H9 (cell line): ENCODE data around the gene SEMA4D. TPM values are rescaled to one million over a fixed set of nuclear protein-coding genes. Genes with fewer than 3 reads are reported as not detected.
"Not testable (repeated sequence)": the region's sequence is repeated elsewhere in the genome, so short reads cannot be mapped to it uniquely, and the experiment has no call there.

ENCODE experiments used
- DNase-seq: peaks from one replicate; pipeline ENCODE4 v3.0.0-alpha.2; 2017
- H2AFZ ChIP-seq: one replicate; pipeline ENCODE4 v1.6.1; 2013; ENCODE audit warnings: mild to moderate bottlenecking, low read length, control low read depth, moderate library complexity
- H2AK5ac ChIP-seq: 2 replicates; pipeline ENCODE4 v1.6.1; 2013; ENCODE audit warnings: low read length, control low read depth, mixed read lengths; ENCODE audit not compliant: insufficient read length
- H2BK120ac ChIP-seq: one replicate; pipeline ENCODE4 v1.6.1; 2013; ENCODE audit warnings: low read depth, mild to moderate bottlenecking, low read length, control low read depth, inconsistent platforms; ENCODE audit not compliant: poor library complexity, severe bottlenecking
- H2BK12ac ChIP-seq: 2 replicates; pipeline ENCODE4 v1.6.1; 2013; ENCODE audit warnings: low read length, control low read depth, mixed read lengths, low read depth; ENCODE audit not compliant: insufficient read length
- H2BK15ac ChIP-seq: 2 replicates; pipeline ENCODE4 v1.6.1; 2013; ENCODE audit warnings: low read depth, low read length, control low read depth
- H2BK20ac ChIP-seq: one replicate; pipeline ENCODE4 v1.6.1; 2013; ENCODE audit warnings: low read depth, mild to moderate bottlenecking, low read length, control low read depth, inconsistent platforms; ENCODE audit not compliant: poor library complexity, severe bottlenecking
- H2BK5ac ChIP-seq: 2 replicates; pipeline ENCODE4 v1.6.1; 2013; ENCODE audit warnings: low read length, control low read depth, mixed read lengths; ENCODE audit not compliant: insufficient read length
- H3K14ac ChIP-seq: 2 replicates; pipeline ENCODE4 v1.6.1; 2013; ENCODE audit warnings: low read length, control low read depth; ENCODE audit not compliant: insufficient read depth
- H3K18ac ChIP-seq: 2 replicates; pipeline ENCODE4 v1.6.1; 2013; ENCODE audit warnings: low read depth, mild to moderate bottlenecking, mixed read lengths, low read length, control low read depth; ENCODE audit not compliant: insufficient read length
- H3K23ac ChIP-seq: 2 replicates; pipeline ENCODE4 v1.6.1; 2013; ENCODE audit warnings: low read length, control low read depth, mixed read lengths, low read depth; ENCODE audit not compliant: insufficient read length
- H3K23me2 ChIP-seq: 2 replicates; pipeline ENCODE4 v1.6.1; 2013; ENCODE audit warnings: low read depth, mild to moderate bottlenecking, mixed read lengths, low read length, control low read depth; ENCODE audit not compliant: insufficient read length, poor library complexity, severe bottlenecking
- H3K27ac ChIP-seq: 2 replicates; pipeline ENCODE4 v1.5.1; 2013; ENCODE audit warnings: low read length, control low read depth, mixed read lengths, low read depth; ENCODE audit not compliant: insufficient read length
- H3K27me3 ChIP-seq: 2 replicates; pipeline ENCODE4 v1.6.1; 2013; ENCODE audit warnings: low read length, control low read depth, inconsistent platforms; ENCODE audit not compliant: insufficient read depth
- H3K4ac ChIP-seq: 2 replicates; pipeline ENCODE4 v1.6.1; 2013; ENCODE audit warnings: low read depth, mild to moderate bottlenecking, control low read depth, inconsistent platforms, low read length, moderate library complexity
- H3K4me1 ChIP-seq: 2 replicates; pipeline ENCODE4 v1.6.1; 2013; ENCODE audit warnings: low read length, control low read depth, inconsistent platforms; ENCODE audit not compliant: insufficient read depth
- H3K4me2 ChIP-seq: 2 replicates; pipeline ENCODE4 v1.6.1; 2013; ENCODE audit warnings: low read length, control low read depth, mixed read lengths; ENCODE audit not compliant: insufficient read length, insufficient read depth
- H3K56ac ChIP-seq: 2 replicates; pipeline ENCODE4 v1.6.1; 2013; ENCODE audit warnings: low read depth, mild to moderate bottlenecking, mixed read lengths, low read length, control low read depth; ENCODE audit not compliant: insufficient read length
- H3K79me1 ChIP-seq: 2 replicates; pipeline ENCODE4 v1.6.1; 2013; ENCODE audit warnings: low read depth, mild to moderate bottlenecking, moderate library complexity, low read length, control low read depth, inconsistent platforms; ENCODE audit not compliant: insufficient read depth, poor library complexity, severe bottlenecking
- H3K79me2 ChIP-seq: 2 replicates; pipeline ENCODE4 v1.6.1; 2013; ENCODE audit warnings: low read length, control low read depth, inconsistent platforms; ENCODE audit not compliant: insufficient read depth
- H3K9ac ChIP-seq: 2 replicates; pipeline ENCODE4 v1.6.1; 2013; ENCODE audit warnings: low read length, control low read depth, mixed read lengths; ENCODE audit not compliant: insufficient read length; ENCODE audit errors: extremely low read depth
- H3K9me3 ChIP-seq: one replicate; pipeline ENCODE4 v1.6.1; 2013; ENCODE audit warnings: low read depth, low read length, inconsistent platforms; ENCODE audit not compliant: control insufficient read depth
- H3T11ph ChIP-seq: one replicate; pipeline ENCODE4 v1.6.1; 2013; ENCODE audit warnings: mild to moderate bottlenecking, low read length, control low read depth, inconsistent platforms
- H4K20me1 ChIP-seq: one replicate; pipeline ENCODE4 v1.6.1; 2013; ENCODE audit not compliant: control insufficient read depth, insufficient read length, insufficient read depth
- H4K5ac ChIP-seq: 2 replicates; pipeline ENCODE4 v1.6.1; 2013; ENCODE audit warnings: low read depth, mild to moderate bottlenecking, mixed read lengths, low read length, control low read depth; ENCODE audit not compliant: insufficient read length
- H4K8ac ChIP-seq: replicated peaks from 2 replicates; pipeline ENCODE4 v1.6.1; 2013; ENCODE audit warnings: low read length, control low read depth, mixed read lengths, low read depth; ENCODE audit not compliant: insufficient read length
- H4K91ac ChIP-seq: 2 replicates; pipeline ENCODE4 v1.6.1; 2013; ENCODE audit warnings: low read depth, mild to moderate bottlenecking, moderate library complexity, mixed read lengths, low read length, control low read depth; ENCODE audit not compliant: insufficient read length
- H3K27ac Mint-ChIP-seq, 3 experiments: 2 replicates in 2 of 3; 3 replicates in 1 of 3; pipeline ENCODE4 v1.8.0; 2020 to 2021; ENCODE audit warnings: mixed read lengths in 3 of 3, mild to moderate bottlenecking in 1 of 3, moderate library complexity in 1 of 3
- H3K27me3 Mint-ChIP-seq: 2 replicates; pipeline ENCODE4 v1.8.0; 2021; ENCODE audit warnings: low read depth, mild to moderate bottlenecking, moderate library complexity, mixed read lengths
- H3K36me3 Mint-ChIP-seq, 3 experiments: 2 replicates in 2 of 3; 3 replicates in 1 of 3; pipeline ENCODE4 v1.8.0; 2020 to 2021; ENCODE audit warnings: low read depth in 3 of 3, mixed read lengths in 3 of 3; ENCODE audit not compliant: insufficient read depth in 1 of 3
- H3K4me1 Mint-ChIP-seq, 2 experiments: 2 replicates each; pipeline ENCODE4 v1.8.0; 2020; ENCODE audit warnings: mixed read lengths in 2 of 2
- H3K4me3 Mint-ChIP-seq, 2 experiments: 2 replicates in 1 of 2; 3 replicates in 1 of 2; pipeline ENCODE4 v1.8.0; 2020 to 2021; ENCODE audit warnings: mild to moderate bottlenecking in 2 of 2, mixed read lengths in 2 of 2, moderate library complexity in 1 of 2
- H3K9me3 Mint-ChIP-seq, 2 experiments: 2 replicates in 1 of 2; 3 replicates in 1 of 2; pipeline ENCODE4 v1.8.0; 2020; ENCODE audit warnings: mild to moderate bottlenecking in 2 of 2, mixed read lengths in 2 of 2, moderate library complexity in 1 of 2
- WGBS: extraction: QIAGEN DNeasy Blood & Tissue Kit; methylation state at CpG from one replicate; pipeline ENCODE4 v1.1.7; 2013; ENCODE audit warnings: missing lambda C conversion rate, low lambda C conversion rate, mixed read lengths; ENCODE audit not compliant: insufficient read length; ENCODE audit errors: extremely low coverage; 5-methylcytosine and 5-hydroxymethylcytosine counted together
- total RNA-seq: library from RNA; stranded (reverse); gene quantifications from 2 replicates; pipeline ENCODE4 v1.2.1, GENCODE V29; 2021
- TF ChIP-seq, protein P1 (sequence below): fragments of 200-600 bp; sonication (generic); conservative IDR thresholded peaks from 3 replicates; pipeline ENCODE4 v1.8.0; 2021; ENCODE audit warnings: antibody characterized with exemption, mild to moderate bottlenecking

Gene SEMA4D
- total RNA-seq, 1 experiment from 2014 or later, result 47.2 TPM

DNA sequence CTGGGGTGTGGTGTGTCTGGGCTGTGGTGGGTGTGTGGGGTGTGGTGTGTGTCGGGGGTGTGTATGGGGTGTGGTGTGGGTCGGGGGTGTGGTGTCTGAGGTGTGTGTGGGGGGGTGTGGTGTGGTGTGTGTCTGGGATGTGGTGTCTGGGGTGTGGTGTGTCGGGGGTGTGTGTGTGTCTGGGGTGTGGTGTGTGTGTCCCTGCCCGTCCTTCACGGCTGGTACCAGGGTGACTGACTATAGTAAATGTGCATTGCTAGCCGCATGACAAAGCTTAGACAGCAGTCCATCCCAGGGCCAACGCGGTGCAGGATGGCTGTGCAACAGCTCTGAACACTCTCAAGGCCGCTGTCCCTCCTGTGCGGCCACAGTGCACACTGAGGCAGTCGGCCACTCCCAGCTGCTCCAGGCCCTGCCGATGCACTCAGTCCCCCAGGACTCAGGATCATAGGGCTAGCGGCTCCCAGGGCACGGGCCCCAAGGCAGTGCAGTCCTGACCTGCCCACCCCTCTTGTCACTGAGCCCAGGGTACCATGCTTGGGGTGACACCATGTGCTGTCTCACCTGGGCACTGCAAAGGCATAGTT lies 125.6 kb downstream of the SEMA4D start:
- no peak overlapping the region for H2BK15ac ChIP-seq
- H2AFZ ChIP-seq, result no peak overlapping the region
- Mint-ChIP-seq H3K9me3 (no peaks in the 10 kb centered on the region), H3K4me1 (peaks cover 3 to 5% of the 10 kb centered on the region in 2 experiments; a peak in 2 of 4 replicates), H3K27ac (no peak overlapping the region; a peak in 1 of 7 replicates), H3K36me3 (peaks cover 2 to 9% (median 9%) of the 10 kb centered on the region in 3 experiments; a peak in 6 of 7 replicates), H3K27me3 (peaks cover 1% of the 10 kb centered on the region; the same call in 1 of the 2 replicates), H3K4me3 (no peak overlapping the region)
- H3K14ac ChIP-seq, result no peak overlapping the region
- H2AK5ac ChIP-seq, result no peak overlapping the region
- H2BK20ac ChIP-seq, result no peak overlapping the region
- whole genome bisulfite sequencing, result no CpG with 5 or more reads among the region's 14 CpGs
- H2BK12ac ChIP-seq, result no peak overlapping the region
- H3K9ac ChIP-seq, result no peak overlapping the region
- H4K8ac ChIP-seq, result no peak overlapping the region
- H4K5ac ChIP-seq, result no peak overlapping the region
- no peaks in the 10 kb centered on the region for H3K4me1 ChIP-seq
- H3K23ac ChIP-seq, result no peak overlapping the region
- no peak overlapping the region for H4K91ac ChIP-seq
- no peaks in the 10 kb centered on the region for H4K20me1 ChIP-seq
- no peak overlapping the region for H3T11ph ChIP-seq
- no peaks in the 10 kb centered on the region for H3K27me3 ChIP-seq
- no peaks in the 10 kb centered on the region for H3K79me2 ChIP-seq
- H3K56ac ChIP-seq, result no peak overlapping the region
- TF ChIP-seq, protein P1, sequence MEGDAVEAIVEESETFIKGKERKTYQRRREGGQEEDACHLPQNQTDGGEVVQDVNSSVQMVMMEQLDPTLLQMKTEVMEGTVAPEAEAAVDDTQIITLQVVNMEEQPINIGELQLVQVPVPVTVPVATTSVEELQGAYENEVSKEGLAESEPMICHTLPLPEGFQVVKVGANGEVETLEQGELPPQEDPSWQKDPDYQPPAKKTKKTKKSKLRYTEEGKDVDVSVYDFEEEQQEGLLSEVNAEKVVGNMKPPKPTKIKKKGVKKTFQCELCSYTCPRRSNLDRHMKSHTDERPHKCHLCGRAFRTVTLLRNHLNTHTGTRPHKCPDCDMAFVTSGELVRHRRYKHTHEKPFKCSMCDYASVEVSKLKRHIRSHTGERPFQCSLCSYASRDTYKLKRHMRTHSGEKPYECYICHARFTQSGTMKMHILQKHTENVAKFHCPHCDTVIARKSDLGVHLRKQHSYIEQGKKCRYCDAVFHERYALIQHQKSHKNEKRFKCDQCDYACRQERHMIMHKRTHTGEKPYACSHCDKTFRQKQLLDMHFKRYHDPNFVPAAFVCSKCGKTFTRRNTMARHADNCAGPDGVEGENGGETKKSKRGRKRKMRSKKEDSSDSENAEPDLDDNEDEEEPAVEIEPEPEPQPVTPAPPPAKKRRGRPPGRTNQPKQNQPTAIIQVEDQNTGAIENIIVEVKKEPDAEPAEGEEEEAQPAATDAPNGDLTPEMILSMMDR, result no peak
- no peak overlapping the region for H2BK5ac ChIP-seq
- H3K9me3 ChIP-seq, result no peaks in the 10 kb centered on the region
- no peaks in the 10 kb centered on the region for H3K79me1 ChIP-seq
- no peaks in the 10 kb centered on the region for H3K23me2 ChIP-seq
- H2BK120ac ChIP-seq, result no peak overlapping the region
- no peak overlapping the region for H3K4me2 ChIP-seq
- H3K18ac ChIP-seq, result no peak overlapping the region
- H3K27ac ChIP-seq, result no peak overlapping the region
- DNase-seq, result no peak
- no peak overlapping the region for H3K4ac ChIP-seq

DNA sequence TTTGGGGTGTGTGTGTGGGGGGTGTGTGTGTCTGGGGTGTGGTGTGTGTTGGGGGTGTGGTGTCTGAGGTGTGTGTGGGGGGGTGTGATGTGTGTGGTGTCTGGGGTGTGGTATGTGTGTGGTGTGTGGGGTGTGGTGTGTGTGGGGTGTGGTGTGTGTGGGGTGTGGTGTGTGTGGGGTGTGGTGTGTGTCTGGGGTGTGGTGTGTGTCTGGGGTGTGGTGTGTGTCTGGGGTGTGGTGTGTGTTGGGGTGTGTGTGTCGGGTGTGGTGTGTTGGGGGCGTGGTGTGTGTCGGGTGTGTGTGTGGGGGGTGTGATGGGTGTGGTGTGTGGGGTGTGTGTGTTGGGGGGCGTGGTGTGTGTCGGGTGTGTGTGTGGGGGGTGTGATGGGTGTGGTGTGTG lies 126.1 kb downstream of the SEMA4D start:
- not testable (repeated sequence) for H3K79me1 ChIP-seq, H2BK12ac ChIP-seq, H3K9me3 Mint-ChIP-seq, H2BK20ac ChIP-seq, H2AK5ac ChIP-seq, H3T11ph ChIP-seq, H3K27me3 ChIP-seq, H3K79me2 ChIP-seq, H4K20me1 ChIP-seq, H4K91ac ChIP-seq, DNase-seq, H3K9me3 ChIP-seq, H4K5ac ChIP-seq, H3K27me3 Mint-ChIP-seq, H3K14ac ChIP-seq, H3K36me3 Mint-ChIP-seq, H2AFZ ChIP-seq, H3K56ac ChIP-seq, H3K4me3 Mint-ChIP-seq, H3K4me2 ChIP-seq, H4K8ac ChIP-seq, H3K4ac ChIP-seq, H3K9ac ChIP-seq, H3K27ac ChIP-seq, H3K4me1 ChIP-seq, H3K4me1 Mint-ChIP-seq, H3K18ac ChIP-seq, H2BK5ac ChIP-seq, H3K23me2 ChIP-seq, H2BK120ac ChIP-seq, H2BK15ac ChIP-seq, H3K27ac Mint-ChIP-seq, H3K23ac ChIP-seq
- WGBS, result no CpG with 5 or more reads among the region's 5 CpGs
